WI38 (cell line): ENCODE measurements around the gene CMTM4.
"Not testable (repeated sequence)": the region's sequence is repeated elsewhere in the genome, so short reads cannot be mapped to it uniquely, and the experiment has no call there.

Experiments
- H3K4me3 ChIP-seq: 2 replicates; pipeline ENCODE4 v1.5.1; 2011; ENCODE audit warnings: low read depth, mild to moderate bottlenecking, control low read depth, low read length
- TF ChIP-seq, protein P1 (sequence below): IDR thresholded peaks from 2 replicates; pipeline ENCODE4 v1.5.1; 2012; ENCODE audit warnings: low read depth, mild to moderate bottlenecking, control low read depth, low read length

Gene CMTM4

DNA sequence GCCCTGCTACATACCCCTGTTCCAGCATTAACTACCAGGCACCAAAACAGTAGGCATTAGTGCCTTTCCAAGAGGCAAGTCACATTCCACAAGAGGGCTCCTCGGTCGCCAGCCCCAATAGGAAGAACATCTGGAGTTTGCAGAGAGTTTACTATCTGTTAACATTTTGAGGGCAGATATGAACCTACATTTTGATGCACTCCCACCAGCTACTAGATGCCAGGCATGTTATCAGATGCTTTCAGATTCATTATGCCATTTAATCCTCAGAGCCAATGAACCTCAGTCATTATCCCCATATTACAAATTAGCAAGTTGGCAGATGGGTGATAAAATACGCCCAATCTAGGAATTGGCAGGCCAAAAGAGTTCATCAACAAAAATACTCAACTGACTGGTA lies 121.5 kb downstream of the CMTM4 start:
- TF ChIP-seq, protein P1, sequence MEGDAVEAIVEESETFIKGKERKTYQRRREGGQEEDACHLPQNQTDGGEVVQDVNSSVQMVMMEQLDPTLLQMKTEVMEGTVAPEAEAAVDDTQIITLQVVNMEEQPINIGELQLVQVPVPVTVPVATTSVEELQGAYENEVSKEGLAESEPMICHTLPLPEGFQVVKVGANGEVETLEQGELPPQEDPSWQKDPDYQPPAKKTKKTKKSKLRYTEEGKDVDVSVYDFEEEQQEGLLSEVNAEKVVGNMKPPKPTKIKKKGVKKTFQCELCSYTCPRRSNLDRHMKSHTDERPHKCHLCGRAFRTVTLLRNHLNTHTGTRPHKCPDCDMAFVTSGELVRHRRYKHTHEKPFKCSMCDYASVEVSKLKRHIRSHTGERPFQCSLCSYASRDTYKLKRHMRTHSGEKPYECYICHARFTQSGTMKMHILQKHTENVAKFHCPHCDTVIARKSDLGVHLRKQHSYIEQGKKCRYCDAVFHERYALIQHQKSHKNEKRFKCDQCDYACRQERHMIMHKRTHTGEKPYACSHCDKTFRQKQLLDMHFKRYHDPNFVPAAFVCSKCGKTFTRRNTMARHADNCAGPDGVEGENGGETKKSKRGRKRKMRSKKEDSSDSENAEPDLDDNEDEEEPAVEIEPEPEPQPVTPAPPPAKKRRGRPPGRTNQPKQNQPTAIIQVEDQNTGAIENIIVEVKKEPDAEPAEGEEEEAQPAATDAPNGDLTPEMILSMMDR = no peak
- no peak overlapping the region for H3K4me3 ChIP-seq

DNA sequence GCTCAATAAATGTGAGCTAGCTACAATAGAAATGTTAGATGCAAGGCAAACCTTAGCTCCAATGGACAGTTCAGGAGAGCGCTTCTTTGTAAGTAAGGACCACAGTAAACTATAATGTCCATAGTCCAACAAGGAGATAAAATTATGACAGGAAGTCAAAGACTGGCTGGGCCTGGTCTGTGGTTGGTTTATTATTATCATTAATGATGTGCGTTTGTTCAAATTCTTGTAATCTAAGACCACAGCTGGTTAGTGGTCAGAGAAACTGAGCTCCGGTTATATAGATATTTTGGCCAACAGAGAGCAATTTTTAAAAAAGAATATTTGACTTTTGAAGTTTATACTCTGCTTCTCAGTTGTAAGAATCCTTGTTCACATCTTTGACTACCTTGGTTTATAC lies 122.0 kb downstream of the CMTM4 start:
- TF ChIP-seq, protein P1 = no peak

DNA sequence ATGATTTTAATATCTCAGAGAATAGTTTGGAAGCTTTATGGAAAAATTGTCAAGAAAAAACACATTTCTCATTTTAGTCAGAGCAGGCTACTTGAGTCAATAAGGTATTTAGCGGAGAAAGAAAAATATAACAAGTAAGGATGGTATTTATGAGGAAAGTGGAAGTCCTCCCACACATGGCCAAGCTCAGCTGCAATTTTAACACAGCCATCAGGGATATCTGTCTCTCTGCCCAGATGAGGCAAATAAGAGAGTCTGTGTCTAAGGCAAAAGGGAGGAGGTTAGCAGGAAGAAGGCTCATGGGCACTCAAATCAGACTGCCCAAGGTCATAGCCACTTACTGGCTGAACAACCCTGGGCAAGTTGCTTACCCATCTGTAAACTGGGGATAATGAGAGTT lies 122.5 kb downstream of the CMTM4 start:
- TF ChIP-seq, protein P1 = no peak
- no peak overlapping the region for H3K4me3 ChIP-seq

More for the DNA sequence above, 122.0 kb downstream of the CMTM4 start:
- no peak overlapping the region for H3K4me3 ChIP-seq

DNA sequence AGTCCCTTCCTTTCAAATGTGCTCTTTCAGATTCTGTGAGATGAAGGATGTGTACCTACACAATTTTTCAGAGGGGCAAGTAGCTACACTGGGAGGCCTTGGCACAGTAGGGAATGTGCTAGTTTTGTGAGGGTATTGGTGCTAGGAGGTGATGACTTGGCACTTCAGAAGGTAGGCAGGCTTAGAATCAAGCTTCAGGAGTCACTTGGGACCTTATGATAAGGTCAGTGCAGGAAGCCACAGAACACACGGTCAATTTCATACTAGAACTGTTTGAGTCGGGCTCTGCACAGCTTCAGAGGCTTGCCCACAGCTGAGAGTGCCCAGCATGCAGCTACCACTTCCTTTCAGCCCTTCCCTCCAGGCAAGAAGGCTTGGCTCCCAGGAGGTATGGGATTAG lies 124.2 kb downstream of the CMTM4 start:
- H3K4me3 ChIP-seq = no peak overlapping the region
- TF ChIP-seq, protein P1 = no peak

DNA sequence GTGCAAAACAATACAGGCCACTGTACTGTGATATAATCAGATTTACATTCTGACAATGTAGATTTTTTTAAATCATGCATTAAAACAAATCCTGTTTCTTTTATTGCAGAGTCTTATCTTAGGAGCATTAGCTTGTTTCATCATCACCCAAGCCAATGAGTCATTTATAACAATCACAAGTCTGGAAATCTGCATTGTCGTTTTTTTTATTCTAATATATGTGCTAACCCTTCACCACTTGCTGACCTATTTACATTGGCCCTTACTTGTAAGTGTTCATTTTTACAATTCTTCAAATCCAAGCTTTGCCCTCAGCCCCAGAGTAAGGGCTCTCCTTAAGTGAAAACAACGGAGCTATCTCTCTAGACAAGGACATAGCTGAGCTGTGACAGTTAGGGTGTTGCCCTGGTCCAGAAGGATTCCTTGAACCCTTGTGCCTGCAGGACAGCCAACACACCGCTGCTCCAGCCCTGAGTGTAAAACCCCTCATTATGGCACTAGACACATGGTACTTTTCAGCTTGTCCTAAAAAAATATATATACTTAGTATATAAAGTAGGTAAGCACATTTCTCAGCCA lies 126.6 kb downstream of the CMTM4 start:
- TF ChIP-seq, protein P1 = no peak
- H3K4me3 ChIP-seq = no peak overlapping the region

DNA sequence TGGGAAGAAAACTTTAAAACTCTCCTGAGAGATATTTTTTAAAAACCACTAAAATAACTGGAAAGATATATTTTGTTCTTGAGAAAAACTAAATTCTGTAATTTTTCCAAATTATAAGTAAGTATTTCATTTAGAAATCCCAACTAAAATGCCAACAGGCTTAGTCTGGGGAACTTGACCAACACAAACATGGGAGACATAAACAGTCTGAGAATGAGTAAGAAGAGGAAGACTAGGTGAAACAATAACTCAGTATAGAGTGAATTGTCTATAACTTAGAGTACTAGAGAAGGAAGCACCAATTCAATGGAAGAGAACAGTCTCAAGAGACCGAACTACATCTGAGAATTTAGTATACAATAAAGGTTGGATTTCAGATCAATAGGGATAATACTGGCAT lies 127.4 kb downstream of the CMTM4 start:
- no peak overlapping the region for H3K4me3 ChIP-seq
- TF ChIP-seq, protein P1 = no peak

DNA sequence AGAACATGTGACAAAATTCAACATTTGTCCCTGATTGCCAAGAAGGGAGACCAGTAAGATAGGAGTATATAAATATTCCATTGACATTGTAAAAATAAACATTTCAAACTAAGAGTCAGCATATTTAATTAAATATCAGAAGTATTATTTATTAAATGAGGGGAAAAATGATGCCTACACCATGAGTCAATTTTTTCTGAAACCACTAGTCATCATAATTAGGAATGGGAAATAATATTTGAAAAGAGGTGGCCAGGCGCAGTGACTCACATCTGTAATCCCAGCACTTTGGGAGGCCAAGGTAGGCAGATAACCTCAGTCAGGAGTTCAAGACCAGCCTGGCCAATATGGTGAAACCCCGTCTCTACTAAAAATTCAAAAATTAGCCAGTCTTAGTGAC lies 128.2 kb downstream of the CMTM4 start:
- TF ChIP-seq, protein P1 = no peak
- H3K4me3 ChIP-seq = no peak overlapping the region

DNA sequence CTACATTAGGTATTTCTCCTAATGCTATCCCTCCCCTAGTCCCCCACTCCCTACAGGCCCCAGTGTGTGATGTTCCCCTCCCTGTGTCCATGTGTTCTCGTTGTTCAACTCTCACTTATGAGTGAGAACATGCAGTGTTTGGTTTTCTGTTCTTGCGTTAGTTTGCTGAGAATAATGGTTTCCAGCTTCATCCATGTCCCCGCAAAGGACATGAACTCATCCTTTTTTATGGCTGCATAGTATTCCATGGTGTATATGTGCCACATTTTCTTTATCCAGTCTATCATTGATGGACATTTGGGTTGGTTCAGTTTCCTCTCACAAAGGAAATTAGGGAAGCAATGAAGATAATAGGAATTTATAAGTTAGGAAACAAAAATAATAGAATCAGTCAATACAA lies 129.3 kb downstream of the CMTM4 start:
- H3K4me3 ChIP-seq = not testable (repeated sequence)
